HG02870 (cell line): ENCODE results near the gene TMEM47.

Source experiments
- ATAC-seq: cut with Tn5 transposase; IDR thresholded peaks from one replicate; pipeline ENCODE4 v1.9.1; 2021; ENCODE audit warnings: mild to moderate bottlenecking, moderate library complexity; ENCODE audit not compliant: unreplicated experiment

Gene TMEM47

GRCh38 chrX:34586346-34586911 is 70.7 kb downstream of the TMEM47 start:
- ATAC-seq, result no peak

GRCh38 chrX:34585561-34585960 is 71.5 kb downstream of the TMEM47 start:
- ATAC-seq, result no peak

- ATAC-seq, result no peak
These were observed 72.3 kb downstream of the TMEM47 start for GRCh38 chrX:34584781-34585180.

- no peak for ATAC-seq
These were observed 77.0 kb downstream of the TMEM47 start for GRCh38 chrX:34580069-34580468.

GRCh38 chrX:34578237-34578636 is 78.8 kb downstream of the TMEM47 start:
- ATAC-seq, result no peak
